Measurements from ENCODE around the gene GALNS.

GALNS gene

GRCh38 chr16:88775825-88776224 is 80.9 kb downstream of the GALNS start:
- peaks cover 3% of the 10 kb centered on the region; the same call in 1 of the 2 replicates for H3K27me3 ChIP-seq (ENCODE audit: insufficient read depth, low read length)
- no peaks in the 10 kb centered on the region for H3F3A ChIP-seq (ENCODE audit: insufficient read depth, low read length)
- H3K9me2 ChIP-seq (ENCODE audit: low read depth, low read length): no peaks in the 10 kb centered on the region
- H3K79me2 ChIP-seq (ENCODE audit: insufficient read depth, low read length): no peaks in the 10 kb centered on the region
- H3K4me3 ChIP-seq (ENCODE audit: low read depth, low read length, poor library complexity, severe bottlenecking): no peak overlapping the region
- TF ChIP-seq CTCF (IDR thresholded peaks at IDR 0.05; ENCODE audit: low read length) (no peak), EZH2 (IDR thresholded peaks at IDR 0.05; ENCODE audit: borderline replicate concordance, low read length) (no peak)
- H3K9ac ChIP-seq (ENCODE audit: low read length): no peak overlapping the region
- no peak overlapping the region for H3K27ac ChIP-seq (ENCODE audit: low read depth, low read length, poor library complexity, severe bottlenecking)
- H3K4me1 ChIP-seq (ENCODE audit: insufficient read depth, low read length, severe bottlenecking): peaks cover 8% of the 10 kb centered on the region
- no peaks in the 10 kb centered on the region for H3K9me3 ChIP-seq (ENCODE audit: low read length)
- H2AFZ ChIP-seq (ENCODE audit: low read length): no peak overlapping the region
- no peaks in the 10 kb centered on the region for H4K20me1 ChIP-seq (ENCODE audit: insufficient read depth, low read length)
- H3K36me3 ChIP-seq (ENCODE audit: insufficient read depth, low read length): no peaks in the 10 kb centered on the region
- no peak overlapping the region for H3K4me2 ChIP-seq (ENCODE audit: low read length)

GRCh38 chr16:88774544-88775393 is 82.0 kb downstream of the GALNS start:
- Histone ChIP-seq H3K27me3 (ENCODE audit: insufficient read depth, low read length) (peaks cover 3% of the 10 kb centered on the region; the same call in 1 of the 2 replicates), H3K9me3 (ENCODE audit: low read length) (no peaks in the 10 kb centered on the region), H3F3A (ENCODE audit: insufficient read depth, low read length) (no peaks in the 10 kb centered on the region), H3K27ac (ENCODE audit: low read depth, low read length, poor library complexity, severe bottlenecking) (no peak overlapping the region), H3K4me2 (ENCODE audit: low read length) (no peak overlapping the region), H3K36me3 (ENCODE audit: insufficient read depth, low read length) (no peaks in the 10 kb centered on the region), H4K20me1 (ENCODE audit: insufficient read depth, low read length) (no peaks in the 10 kb centered on the region), H3K4me1 (ENCODE audit: insufficient read depth, low read length, severe bottlenecking) (peaks cover 16% of the 10 kb centered on the region), H3K9ac (ENCODE audit: low read length) (no peak overlapping the region), H3K4me3 (ENCODE audit: low read depth, low read length, poor library complexity, severe bottlenecking) (no peak overlapping the region), H3K9me2 (ENCODE audit: low read depth, low read length) (no peaks in the 10 kb centered on the region), H2AFZ (ENCODE audit: low read length) (no peak overlapping the region), H3K79me2 (ENCODE audit: insufficient read depth, low read length) (no peaks in the 10 kb centered on the region)
- TF ChIP-seq CTCF (IDR thresholded peaks at IDR 0.05; ENCODE audit: low read length) (no peak), EZH2 (IDR thresholded peaks at IDR 0.05; ENCODE audit: borderline replicate concordance, low read length) (no peak)

DNA sequence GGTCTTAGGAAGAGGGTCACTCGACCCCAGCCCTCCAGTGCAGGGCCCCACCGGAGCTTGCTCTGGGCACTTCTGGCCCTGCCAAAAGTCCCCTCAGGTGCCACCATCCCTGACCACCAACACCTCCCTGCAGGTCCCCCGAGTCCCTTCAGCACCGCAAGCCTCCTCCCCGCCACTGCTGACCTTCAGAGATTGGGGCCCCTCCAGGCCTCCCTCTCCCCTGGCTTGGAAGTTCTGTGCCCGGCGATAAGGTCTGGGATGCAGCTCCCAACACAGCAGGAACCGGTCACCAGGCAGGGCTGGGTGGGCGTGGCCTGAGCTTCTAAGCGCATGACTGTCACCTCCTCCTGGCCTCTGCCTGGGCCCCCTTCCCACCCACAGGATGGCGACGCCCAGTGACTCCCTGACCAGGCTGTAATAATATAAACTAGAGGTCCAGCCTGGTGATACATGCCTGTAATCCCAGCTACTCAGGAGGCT is 82.9 kb downstream of the GALNS start:
- no peaks in the 10 kb centered on the region for H3F3A ChIP-seq (ENCODE audit: insufficient read depth, low read length)
- no peak overlapping the region for H2AFZ ChIP-seq (ENCODE audit: low read length)
- no peaks in the 10 kb centered on the region for H3K79me2 ChIP-seq (ENCODE audit: insufficient read depth, low read length)
- no peaks in the 10 kb centered on the region for H3K9me2 ChIP-seq (ENCODE audit: low read depth, low read length)
- H4K20me1 ChIP-seq (ENCODE audit: insufficient read depth, low read length): no peaks in the 10 kb centered on the region
- H3K9me3 ChIP-seq (ENCODE audit: low read length): no peaks in the 10 kb centered on the region
- H3K27ac ChIP-seq (ENCODE audit: low read depth, low read length, poor library complexity, severe bottlenecking): no peak overlapping the region
- H3K4me2 ChIP-seq (ENCODE audit: low read length): no peak overlapping the region
- H3K36me3 ChIP-seq (ENCODE audit: insufficient read depth, low read length): no peaks in the 10 kb centered on the region
- TF ChIP-seq EZH2 (IDR thresholded peaks at IDR 0.05; ENCODE audit: borderline replicate concordance, low read length) (no peak), CTCF (IDR thresholded peaks at IDR 0.05; ENCODE audit: low read length) (no peak)
- H3K4me1 ChIP-seq (ENCODE audit: insufficient read depth, low read length, severe bottlenecking): peaks cover 17% of the 10 kb centered on the region
- H3K4me3 ChIP-seq (ENCODE audit: low read depth, low read length, poor library complexity, severe bottlenecking): no peak overlapping the region
- H3K9ac ChIP-seq (ENCODE audit: low read length): no peak overlapping the region
- peaks cover 3% of the 10 kb centered on the region; the same call in 1 of the 2 replicates for H3K27me3 ChIP-seq (ENCODE audit: insufficient read depth, low read length)

Measured in OCI-LY1 (cell line).